Putamen (tissue), 1 donor: ENCODE measurements around the gene CNN2.

Source experiments
- DNase-seq: peaks from one replicate; pipeline ENCODE4 v3.0.0-alpha.2; 2016; ENCODE audit warnings: low spot score

CNN2 gene

GRCh38 chr19:1026783-1027649 is 608 bp downstream of the CNN2 start:
- DNase-seq = no peak

- DNase-seq = no peak
These were observed 1.2 kb downstream of the CNN2 start for GRCh38 chr19:1027650-1028061.

- no peak for DNase-seq
These were observed 1.9 kb downstream of the CNN2 start for GRCh38 chr19:1028062-1028926.

GRCh38 chr19:1032264-1032867 is 6.0 kb downstream of the CNN2 start:
- no peak for DNase-seq

- DNase-seq = no peak
These were observed 9.7 kb downstream of the CNN2 start for GRCh38 chr19:1035998-1036621.

- no peak for DNase-seq
These were observed 11.2 kb downstream of the CNN2 start for GRCh38 chr19:1037621-1038064.

GRCh38 chr19:1038978-1039645 is 12.7 kb downstream of the CNN2 start:
- DNase-seq = no peak

- DNase-seq = peak; percentile 93
These were observed 13.5 kb downstream of the CNN2 start, which contains the start of gene ABCA7 for GRCh38 chr19:1039646-1040475. Gene ABCA7 (plus strand): TSS chr19:1040107. CDS start chr19:1041362, 1,255 bp downstream.

- peak; percentile 92 for DNase-seq
These were observed 14.3 kb downstream of the CNN2 start for GRCh38 chr19:1040476-1041271.

- no peak for DNase-seq
These were observed 14.9 kb downstream of the CNN2 start for GRCh38 chr19:1041272-1041834.

GRCh38 chr19:1041835-1042685 is 15.7 kb downstream of the CNN2 start:
- DNase-seq = no peak

GRCh38 chr19:1042689-1043511 is 16.5 kb downstream of the CNN2 start:
- DNase-seq = no peak

GRCh38 chr19:1045247-1045603 is 18.8 kb downstream of the CNN2 start:
- DNase-seq = no peak

- DNase-seq = no peak
These were observed 19.8 kb downstream of the CNN2 start for GRCh38 chr19:1046117-1046626.

- no peak for DNase-seq
These were observed 20.7 kb downstream of the CNN2 start for GRCh38 chr19:1046836-1047695.

GRCh38 chr19:1047696-1048147 is 21.3 kb downstream of the CNN2 start:
- DNase-seq = no peak
